Measurements from ENCODE around the gene MUCL3. TPM values are rescaled to one million over a fixed set of nuclear protein-coding genes. Genes with fewer than 3 reads are reported as not detected.

MUCL3 gene
- total and polyA plus RNA-seq, 3 donors from 2014 or later: 0.19 to 0.45 TPM; not detected in 1

GRCh38 chr6:30915591-30915946 is 25.2 kb upstream of the MUCL3 start:
- DNase-seq: peak; percentile 31

GRCh38 chr6:30917041-30917440 is 23.7 kb upstream of the MUCL3 start:
- intact Hi-C loops (cut with DNase I; ENCODE audit: low total_unique reads): loop anchor here (5.0 kb wide), 1 partner anchor 150 kb away; no protein-coding TSS in a partner anchor
- Histone ChIP-seq H3K9me3 (no peaks in the 10 kb centered on the region), H3K4me3 (no peak overlapping the region), H3K36me3 (ENCODE audit: low read depth, missing control alignments) (no peaks in the 10 kb centered on the region), H3K27ac (no peak overlapping the region), H3K4me1 (peaks cover 22% of the 10 kb centered on the region), H3K27me3 (no peaks in the 10 kb centered on the region)
- DNase-seq: no peak
- WGBS, 2 donors: 92 to 95% methylated on average over 7 of the region's 7 CpGs
- TF ChIP-seq POLR2A (IDR thresholded peaks at IDR 0.05) (no peak), CTCF (IDR thresholded peaks at IDR 0.05) (no peak)

More at GRCh38 chr6:30915591-30915946, 25.2 kb upstream of the MUCL3 start:
- Histone ChIP-seq H3K9me3 (no peaks in the 10 kb centered on the region), H3K36me3 (ENCODE audit: low read depth, missing control alignments) (no peaks in the 10 kb centered on the region), H3K27ac (peak overlapping the region; percentile 92 to 93), H3K4me3 (no peak overlapping the region), H3K4me1 (peaks cover 22% of the 10 kb centered on the region), H3K27me3 (no peaks in the 10 kb centered on the region)
- intact Hi-C loops (cut with DNase I; ENCODE audit: low total_unique reads): loop anchor here (5.0 kb wide), 1 partner anchor 152 kb away; no protein-coding TSS in a partner anchor
- TF ChIP-seq CTCF (IDR thresholded peaks at IDR 0.05) (peak in 2 of 3 experiments; percentile 52 to 63), POLR2A (IDR thresholded peaks at IDR 0.05) (no peak)
- WGBS, 2 donors: 24 to 27% methylated on average over 5 of the region's 5 CpGs

GRCh38 chr6:30917487-30917886 is 23.3 kb upstream of the MUCL3 start:
- Histone ChIP-seq H3K4me3 (no peak overlapping the region), H3K27me3 (no peaks in the 10 kb centered on the region), H3K27ac (no peak overlapping the region), H3K9me3 (no peaks in the 10 kb centered on the region), H3K4me1 (peaks cover 22% of the 10 kb centered on the region), H3K36me3 (ENCODE audit: low read depth, missing control alignments) (no peaks in the 10 kb centered on the region)
- DNase-seq: no peak
- 88 to 89% methylated on average over 8 of the region's 8 CpGs for WGBS, 2 donors
- no peak for TF ChIP-seq POLR2A (IDR thresholded peaks at IDR 0.05)
- TF ChIP-seq CTCF (IDR thresholded peaks at IDR 0.05): no peak
- intact Hi-C loops (cut with DNase I; ENCODE audit: low total_unique reads): loop anchor here (5.0 kb wide), 1 partner anchor 150 kb away; no protein-coding TSS in a partner anchor

GRCh38 chr6:30918670-30919069 is 22.1 kb upstream of the MUCL3 start:
- intact Hi-C loops (cut with DNase I; ENCODE audit: low total_unique reads): loop anchor here (5.0 kb wide), 1 partner anchor 149 kb away; no protein-coding TSS in a partner anchor
- 93 to 95% methylated on average over 8 of the region's 8 CpGs for WGBS, 2 donors

More at GRCh38 chr6:30918670-30919069, 22.1 kb upstream of the MUCL3 start:
- Histone ChIP-seq H3K4me3 (no peak overlapping the region), H3K27me3 (no peaks in the 10 kb centered on the region), H3K4me1 (peaks cover 16% of the 10 kb centered on the region), H3K9me3 (no peaks in the 10 kb centered on the region), H3K27ac (no peak overlapping the region), H3K36me3 (ENCODE audit: low read depth, missing control alignments) (no peaks in the 10 kb centered on the region)
- DNase-seq: no peak
- TF ChIP-seq POLR2A (IDR thresholded peaks at IDR 0.05) (no peak), CTCF (IDR thresholded peaks at IDR 0.05) (no peak)
